ENCODE results near the gene GLIS1. TPM values are rescaled to one million over a fixed set of nuclear protein-coding genes. Genes with fewer than 3 reads are reported as not detected.

The GLIS1 gene

GRCh38 chr1:53460211-53460634 is 278.7 kb downstream of the GLIS1 start:
- no peak for DNase-seq
- Histone ChIP-seq H2BK120ac (ENCODE audit: low read depth, low read length) (no peak overlapping the region), H4K8ac (ENCODE audit: low read length) (no peak overlapping the region), H2BK12ac (ENCODE audit: low read length in 2 of 2) (no peak overlapping the region), H3K4ac (ENCODE audit: low read depth in 1 of 2, low read length in 2 of 2) (no peak overlapping the region), H3K9me3 (ENCODE audit: control insufficient read depth, low read length) (no peaks in the 10 kb centered on the region), H3K18ac (ENCODE audit: low read depth in 1 of 2, low read length in 2 of 2) (no peak overlapping the region), H4K91ac (ENCODE audit: low read length) (no peak overlapping the region), H3K27me3 (ENCODE audit: control insufficient read depth in 1 of 2, insufficient read depth in 1 of 2, low read length in 2 of 2) (peaks cover 0 to 56% of the 10 kb centered on the region in 2 experiments), H3K36me3 (ENCODE audit: control insufficient read depth in 1 of 2, insufficient read depth in 2 of 2, low read depth in 1 of 2, low read length in 2 of 2) (no peaks in the 10 kb centered on the region), H2AK5ac (ENCODE audit: low read length, severe bottlenecking) (no peak overlapping the region), H2BK15ac (ENCODE audit: low read depth, poor library complexity, severe bottlenecking) (no peak overlapping the region), H3K4me2 (ENCODE audit: low read length, poor library complexity, severe bottlenecking) (no peak overlapping the region), H3K4me3 (ENCODE audit: insufficient read depth in 1 of 2, low read depth in 1 of 2, low read length in 2 of 2) (no peak overlapping the region), H3K4me1 (ENCODE audit: control insufficient read depth, insufficient read depth, low read depth, low read length) (peaks cover 7% of the 10 kb centered on the region), H3K27ac (ENCODE audit: low read length, poor library complexity, severe bottlenecking) (no peak overlapping the region), H3K23ac (ENCODE audit: low read length in 2 of 2) (no peak overlapping the region), H3K9ac (ENCODE audit: low read length) (no peak overlapping the region), H3K14ac (ENCODE audit: low read length in 2 of 2) (no peak overlapping the region), H3K79me1 (replicated peaks; ENCODE audit: low read length, poor library complexity, severe bottlenecking) (no peaks in the 10 kb centered on the region), H2BK5ac (ENCODE audit: low read depth, low read length, poor library complexity, severe bottlenecking) (no peak overlapping the region), H2AFZ (ENCODE audit: low read depth, low read length) (no peak overlapping the region)
- WGBS: 94% methylated on average over 25 of the region's 25 CpGs

GRCh38 chr1:53459321-53460175 is 279.4 kb downstream of the GLIS1 start, which contains the start of gene DMRTB1:
Gene DMRTB1, plus strand, starts transcription at chr1:53459399. Its CDS starts 55 bp downstream, at chr1:53459454.
- no peak within 1 kb of the TSS for H3K4me2 ChIP-seq (ENCODE audit: low read length, poor library complexity, severe bottlenecking)
- no peak within 1 kb of the TSS for H2BK12ac ChIP-seq (ENCODE audit: low read length in 2 of 2)
- H3K4me1 ChIP-seq (ENCODE audit: control insufficient read depth, insufficient read depth, low read depth, low read length): peaks cover 7% of the 10 kb centered on the region
- no peak within 1 kb of the TSS for H4K91ac ChIP-seq (ENCODE audit: low read length)
- 97% methylated on average over 82 of the region's 82 CpGs for WGBS
- H2BK120ac ChIP-seq (ENCODE audit: low read depth, low read length): no peak within 1 kb of the TSS
- no peak within 1 kb of the TSS for H2BK15ac ChIP-seq (ENCODE audit: low read depth, poor library complexity, severe bottlenecking)
- no peak within 1 kb of the TSS for H2AK5ac ChIP-seq (ENCODE audit: low read length, severe bottlenecking)
- no peaks in the 10 kb centered on the region for H3K36me3 ChIP-seq (ENCODE audit: control insufficient read depth in 1 of 2, insufficient read depth in 2 of 2, low read depth in 1 of 2, low read length in 2 of 2)
- H3K18ac ChIP-seq (ENCODE audit: low read depth in 1 of 2, low read length in 2 of 2): no peak within 1 kb of the TSS
- H2BK5ac ChIP-seq (ENCODE audit: low read depth, low read length, poor library complexity, severe bottlenecking): no peak within 1 kb of the TSS
- no peak within 1 kb of the TSS for H2AFZ ChIP-seq (ENCODE audit: low read depth, low read length)
- DNase-seq: no peak
- H3K14ac ChIP-seq (ENCODE audit: low read length in 2 of 2): no peak within 1 kb of the TSS
- H3K27me3 ChIP-seq (ENCODE audit: control insufficient read depth in 1 of 2, insufficient read depth in 1 of 2, low read length in 2 of 2): peaks cover 0 to 60% of the 10 kb centered on the region in 2 experiments
- no peak within 1 kb of the TSS for H4K8ac ChIP-seq (ENCODE audit: low read length)
- no peak within 1 kb of the TSS for H3K4me3 ChIP-seq (ENCODE audit: insufficient read depth in 1 of 2, low read depth in 1 of 2, low read length in 2 of 2)
- no peaks in the 10 kb centered on the region for H3K79me1 ChIP-seq (replicated peaks; ENCODE audit: low read length, poor library complexity, severe bottlenecking)
- H3K9ac ChIP-seq (ENCODE audit: low read length): no peak within 1 kb of the TSS
- no peaks in the 10 kb centered on the region for H3K9me3 ChIP-seq (ENCODE audit: control insufficient read depth, low read length)
- no peak within 1 kb of the TSS for H3K23ac ChIP-seq (ENCODE audit: low read length in 2 of 2)
- no peak within 1 kb of the TSS for H3K27ac ChIP-seq (ENCODE audit: low read length, poor library complexity, severe bottlenecking)
- H3K4ac ChIP-seq (ENCODE audit: low read depth in 1 of 2, low read length in 2 of 2): no peak within 1 kb of the TSS

- Histone ChIP-seq H3K4me1 (ENCODE audit: control insufficient read depth, insufficient read depth, low read depth, low read length) (peaks cover 7% of the 10 kb centered on the region), H2AK5ac (ENCODE audit: low read length, severe bottlenecking) (no peak overlapping the region), H4K91ac (ENCODE audit: low read length) (no peak overlapping the region), H2BK5ac (ENCODE audit: low read depth, low read length, poor library complexity, severe bottlenecking) (no peak overlapping the region), H3K79me1 (replicated peaks; ENCODE audit: low read length, poor library complexity, severe bottlenecking) (no peaks in the 10 kb centered on the region), H3K27ac (ENCODE audit: low read length, poor library complexity, severe bottlenecking) (no peak overlapping the region), H4K8ac (ENCODE audit: low read length) (no peak overlapping the region), H2BK120ac (ENCODE audit: low read depth, low read length) (no peak overlapping the region), H3K18ac (ENCODE audit: low read depth in 1 of 2, low read length in 2 of 2) (no peak overlapping the region), H2BK12ac (ENCODE audit: low read length in 2 of 2) (no peak overlapping the region), H3K14ac (ENCODE audit: low read length in 2 of 2) (no peak overlapping the region), H3K23ac (ENCODE audit: low read length in 2 of 2) (no peak overlapping the region), H3K4me3 (ENCODE audit: insufficient read depth in 1 of 2, low read depth in 1 of 2, low read length in 2 of 2) (no peak overlapping the region), H3K9me3 (ENCODE audit: control insufficient read depth, low read length) (no peaks in the 10 kb centered on the region), H3K36me3 (ENCODE audit: control insufficient read depth in 1 of 2, insufficient read depth in 2 of 2, low read depth in 1 of 2, low read length in 2 of 2) (no peaks in the 10 kb centered on the region), H3K4me2 (ENCODE audit: low read length, poor library complexity, severe bottlenecking) (no peak overlapping the region), H3K27me3 (ENCODE audit: control insufficient read depth in 1 of 2, insufficient read depth in 1 of 2, low read length in 2 of 2) (peaks cover 0 to 62% of the 10 kb centered on the region in 2 experiments), H2BK15ac (ENCODE audit: low read depth, poor library complexity, severe bottlenecking) (no peak overlapping the region), H3K4ac (ENCODE audit: low read depth in 1 of 2, low read length in 2 of 2) (no peak overlapping the region), H3K9ac (ENCODE audit: low read length) (no peak overlapping the region), H2AFZ (ENCODE audit: low read depth, low read length) (no peak overlapping the region)
- DNase-seq: no peak
- WGBS: 100% methylated on average over 2 of the region's 3 CpGs
Observed at GRCh38 chr1:53458634-53459033, 280.3 kb downstream of the GLIS1 start.

Small RNA genes lying within 50 kb of the gene (small RNA-seq; reads per million reads assigned to genes)
- gene RF00418 (ENCODE audit: low read depth) (not detected), gene RNU7-95P (ENCODE audit: low read depth) (not detected)
